Measurements from ENCODE around the gene CDC7. TPM values are rescaled to one million over a fixed set of nuclear protein-coding genes. Genes with fewer than 3 reads are reported as not detected.

Gene CDC7
- total RNA-seq, 3 donors from 2014 or later, result 0.48 to 4.9 (median 4.1) TPM

DNA sequence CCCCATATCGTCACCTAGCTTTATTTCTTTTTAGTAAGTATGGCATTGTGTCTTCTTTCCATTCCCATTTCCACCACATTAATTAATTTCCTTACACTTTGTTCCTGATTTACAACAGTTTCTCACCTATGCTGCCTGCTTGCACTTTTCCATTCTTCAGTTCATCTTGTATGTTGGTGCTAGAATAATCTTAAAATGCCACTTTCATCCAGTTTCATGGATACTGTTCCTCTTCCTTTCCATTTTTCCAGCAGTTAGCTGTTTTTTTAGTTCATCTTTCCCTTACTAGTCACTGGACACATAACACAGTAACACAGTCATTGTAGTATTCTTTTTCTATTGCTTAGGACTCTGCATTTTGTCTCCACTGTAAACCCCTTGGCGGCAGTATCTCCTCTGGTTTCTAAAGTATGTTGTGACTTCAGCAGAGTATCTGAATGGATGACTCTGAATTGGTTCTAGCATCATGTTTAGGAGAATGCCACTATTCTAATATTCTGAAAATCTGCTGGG is 2.1 kb downstream of the CDC7 start:
- no peaks in the 10 kb centered on the region for H3K4me1 ChIP-seq
- intact Hi-C loops (cut with DNase I; ENCODE audit: low total_unique reads), result loop anchor here (5.0 kb wide), 1 partner anchor 785 kb away; no protein-coding TSS in a partner anchor
- no peak overlapping the region for H3K4me3 ChIP-seq
- H3K27ac ChIP-seq, result no peak overlapping the region
- DNase-seq (ENCODE audit: low spot score in 2 of 2), result no peak
- H3K27me3 ChIP-seq, result no peaks in the 10 kb centered on the region
- TF ChIP-seq, protein P1, sequence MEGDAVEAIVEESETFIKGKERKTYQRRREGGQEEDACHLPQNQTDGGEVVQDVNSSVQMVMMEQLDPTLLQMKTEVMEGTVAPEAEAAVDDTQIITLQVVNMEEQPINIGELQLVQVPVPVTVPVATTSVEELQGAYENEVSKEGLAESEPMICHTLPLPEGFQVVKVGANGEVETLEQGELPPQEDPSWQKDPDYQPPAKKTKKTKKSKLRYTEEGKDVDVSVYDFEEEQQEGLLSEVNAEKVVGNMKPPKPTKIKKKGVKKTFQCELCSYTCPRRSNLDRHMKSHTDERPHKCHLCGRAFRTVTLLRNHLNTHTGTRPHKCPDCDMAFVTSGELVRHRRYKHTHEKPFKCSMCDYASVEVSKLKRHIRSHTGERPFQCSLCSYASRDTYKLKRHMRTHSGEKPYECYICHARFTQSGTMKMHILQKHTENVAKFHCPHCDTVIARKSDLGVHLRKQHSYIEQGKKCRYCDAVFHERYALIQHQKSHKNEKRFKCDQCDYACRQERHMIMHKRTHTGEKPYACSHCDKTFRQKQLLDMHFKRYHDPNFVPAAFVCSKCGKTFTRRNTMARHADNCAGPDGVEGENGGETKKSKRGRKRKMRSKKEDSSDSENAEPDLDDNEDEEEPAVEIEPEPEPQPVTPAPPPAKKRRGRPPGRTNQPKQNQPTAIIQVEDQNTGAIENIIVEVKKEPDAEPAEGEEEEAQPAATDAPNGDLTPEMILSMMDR (IDR thresholded peaks at IDR 0.05), result no peak
- TF ChIP-seq POLR2A (IDR thresholded peaks at IDR 0.05), result no peak
- no peak for TF ChIP-seq POLR2AphosphoS5 (IDR thresholded peaks at IDR 0.05)
- H3K9me3 ChIP-seq, result no peaks in the 10 kb centered on the region
- H3K36me3 ChIP-seq, result no peaks in the 10 kb centered on the region

DNA sequence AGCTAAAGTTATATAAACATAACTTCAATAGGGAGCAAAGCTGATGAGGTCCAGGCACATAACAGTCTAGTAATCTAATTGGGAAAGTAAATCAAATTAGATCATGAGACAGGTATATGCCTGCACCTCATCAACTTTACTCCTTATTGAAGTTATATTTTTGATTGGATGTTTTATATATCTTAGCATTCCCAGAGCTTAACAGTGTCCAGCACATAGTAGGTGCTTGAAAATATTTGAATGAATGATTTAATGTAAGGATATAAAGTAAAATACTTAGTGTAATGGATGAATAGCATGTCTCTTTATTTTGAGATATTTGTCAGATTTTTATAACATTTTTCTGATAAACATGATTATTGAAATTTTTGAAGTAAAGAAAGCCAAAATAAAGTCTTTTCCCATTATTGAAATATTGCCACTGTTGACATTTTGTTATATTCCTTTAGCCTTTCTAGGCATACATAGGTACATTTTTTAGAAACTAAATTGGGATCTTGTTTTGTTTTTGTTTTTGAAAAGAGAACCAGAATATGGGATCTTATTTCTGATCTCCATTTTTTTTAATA is 2.8 kb downstream of the CDC7 start:
- Histone ChIP-seq H3K4me3 (no peak overlapping the region), H3K9me3 (no peaks in the 10 kb centered on the region), H3K27me3 (no peaks in the 10 kb centered on the region), H3K36me3 (no peaks in the 10 kb centered on the region), H3K27ac (no peak overlapping the region), H3K4me1 (no peaks in the 10 kb centered on the region)
- TF ChIP-seq, protein P1 (IDR thresholded peaks at IDR 0.05), result no peak
- intact Hi-C loops (cut with DNase I; ENCODE audit: low total_unique reads), result loop anchor here (5.0 kb wide), 1 partner anchor 784 kb away; no protein-coding TSS in a partner anchor
- DNase-seq (ENCODE audit: low spot score in 2 of 2), result no peak

DNA sequence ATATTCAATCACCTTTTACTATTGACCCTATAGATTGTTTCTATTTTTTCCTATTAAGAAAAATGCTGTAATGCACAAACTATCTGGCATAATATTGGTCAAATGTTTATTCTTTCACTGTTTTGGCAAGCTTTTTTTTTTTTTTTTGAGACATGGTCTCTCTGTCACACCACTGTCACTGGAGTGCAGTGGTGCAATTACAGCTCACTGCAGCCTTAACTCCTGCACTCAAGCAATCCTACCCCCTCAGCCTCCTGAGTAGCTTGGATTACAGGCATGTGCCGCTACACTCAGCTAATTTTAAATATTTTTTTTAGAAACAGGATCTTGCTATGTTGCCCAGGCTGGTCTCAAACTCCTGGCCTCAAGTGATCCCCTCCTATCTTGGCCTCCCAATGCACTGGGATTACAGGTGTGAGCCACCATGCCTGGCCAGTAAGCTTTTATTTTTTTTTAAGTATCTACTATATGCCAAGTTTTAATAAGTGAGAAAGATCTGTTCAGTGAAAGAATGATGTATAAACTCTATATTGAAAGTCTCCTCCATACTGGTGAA is 3.4 kb downstream of the CDC7 start:
- Histone ChIP-seq H3K36me3 (no peaks in the 10 kb centered on the region), H3K27ac (no peak overlapping the region), H3K9me3 (no peaks in the 10 kb centered on the region), H3K4me1 (no peaks in the 10 kb centered on the region), H3K4me3 (no peak overlapping the region), H3K27me3 (no peaks in the 10 kb centered on the region)
- no peak for DNase-seq (ENCODE audit: low spot score in 2 of 2)
- intact Hi-C loops (cut with DNase I; ENCODE audit: low total_unique reads), result loop anchor here (5.0 kb wide), 1 partner anchor 783 kb away; no protein-coding TSS in a partner anchor
- TF ChIP-seq, protein P1 (IDR thresholded peaks at IDR 0.05), result no peak
- TF ChIP-seq POLR2AphosphoS5 (IDR thresholded peaks at IDR 0.05) (no peak), POLR2A (IDR thresholded peaks at IDR 0.05) (no peak)

DNA sequence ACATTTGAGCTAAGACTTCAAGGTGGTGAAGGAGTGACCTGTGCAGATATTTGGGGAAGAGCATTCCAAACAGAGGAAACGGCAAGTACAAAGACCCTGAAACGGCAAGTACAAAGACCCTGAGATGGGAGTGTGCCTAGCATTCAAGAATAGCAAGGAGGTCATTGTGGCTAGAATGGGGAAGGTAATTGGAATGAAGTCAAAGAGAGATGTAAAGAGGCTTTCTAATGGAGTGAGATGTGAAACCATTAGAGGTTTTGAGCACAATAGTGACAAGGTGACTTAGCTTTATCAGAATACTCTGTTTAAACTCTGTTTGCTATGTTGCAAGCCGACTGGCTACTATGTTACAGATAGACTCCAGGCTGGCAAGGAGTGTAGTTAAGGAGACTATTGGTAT is 4.4 kb downstream of the CDC7 start:
- no peak overlapping the region for H3K4me3 ChIP-seq
- H3K36me3 ChIP-seq, result no peaks in the 10 kb centered on the region
- DNase-seq (ENCODE audit: low spot score in 2 of 2), result no peak
- intact Hi-C loops (cut with DNase I; ENCODE audit: low total_unique reads), result no loop called here
- no peaks in the 10 kb centered on the region for H3K9me3 ChIP-seq
- no peaks in the 10 kb centered on the region for H3K4me1 ChIP-seq
- H3K27ac ChIP-seq, result no peak overlapping the region
- TF ChIP-seq POLR2AphosphoS5 (IDR thresholded peaks at IDR 0.05) (no peak), POLR2A (IDR thresholded peaks at IDR 0.05) (no peak)
- TF ChIP-seq, protein P1 (IDR thresholded peaks at IDR 0.05), result no peak
- no peaks in the 10 kb centered on the region for H3K27me3 ChIP-seq

DNA sequence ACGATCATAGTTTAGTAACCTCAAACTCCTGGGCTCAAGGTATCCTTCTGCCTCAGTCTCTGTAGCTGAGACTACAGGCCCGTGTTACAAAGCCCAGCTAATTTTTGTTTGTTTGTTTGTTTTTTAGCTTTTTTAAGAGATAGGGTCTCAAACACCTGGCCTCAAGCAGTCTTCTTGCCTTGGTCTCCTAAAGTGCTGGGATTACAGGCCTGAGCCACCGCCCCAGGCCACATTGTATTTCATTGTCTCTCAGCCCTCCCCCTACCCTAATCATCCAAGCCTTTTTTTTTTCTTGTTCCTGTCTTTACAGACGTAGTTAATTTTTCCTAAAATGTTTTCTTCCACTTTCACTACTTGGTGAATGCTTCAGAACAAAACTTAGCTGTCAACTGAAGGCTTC is 5.4 kb downstream of the CDC7 start:
- no peaks in the 10 kb centered on the region for H3K9me3 ChIP-seq
- H3K4me1 ChIP-seq, result no peaks in the 10 kb centered on the region
- DNase-seq (ENCODE audit: low spot score in 2 of 2), result no peak
- no peak overlapping the region for H3K4me3 ChIP-seq
- TF ChIP-seq POLR2AphosphoS5 (IDR thresholded peaks at IDR 0.05), result no peak
- no peak for TF ChIP-seq POLR2A (IDR thresholded peaks at IDR 0.05)
- TF ChIP-seq, protein P1 (IDR thresholded peaks at IDR 0.05), result no peak
- intact Hi-C loops (cut with DNase I; ENCODE audit: low total_unique reads), result no loop called here
- H3K36me3 ChIP-seq, result no peaks in the 10 kb centered on the region
- H3K27me3 ChIP-seq, result no peaks in the 10 kb centered on the region
- H3K27ac ChIP-seq, result no peak overlapping the region

All from breast epithelium (tissue), 4 donors.